ENCODE results near the gene KCNIP3. TPM values are rescaled to one million over a fixed set of nuclear protein-coding genes. Genes with fewer than 3 reads are reported as not detected.
A peak's percentile ranks its signal among the peaks of the same experiment; 100 is the strongest.

The KCNIP3 gene
- total and polyA plus RNA-seq, 9 of the 15 experiments (the other 6 are each of a cell fraction or from before 2014, with no cell fraction given), result 0.04 TPM; not detected in 8

GRCh38 chr2:95314964-95315611 is 17.9 kb downstream of the KCNIP3 start (continued):
- TF ChIP-seq REST (IDR thresholded peaks at IDR 0.05; ENCODE audit: borderline replicate concordance), result peak; percentile 25; the same call in 1 of the 2 replicates
- no peak for TF ChIP-seq REST (CRISPR knock-in tag; IDR thresholded peaks at IDR 0.05; ENCODE audit: low read depth)
- no peak for TF ChIP-seq ELK1 (CRISPR knock-in tag; IDR thresholded peaks at IDR 0.05)
- no peak for TF ChIP-seq E2F5 (CRISPR knock-in tag; IDR thresholded peaks at IDR 0.05)
- peak; percentile 55 for TF ChIP-seq SMC3 (conservative IDR thresholded peaks at IDR 0.05; ENCODE audit: insufficient read depth, low read depth, low read length)
- TF ChIP-seq CTCFL (IDR thresholded peaks at IDR 0.05; ENCODE audit: borderline replicate concordance, insufficient read depth, low read depth, low read length, poor library complexity, severe bottlenecking), result peak; percentile 7
- TF ChIP-seq GABPB1 (CRISPR knock-in tag; IDR thresholded peaks at IDR 0.05), result no peak
- no peak for TF ChIP-seq CCAR2 (IDR thresholded peaks at IDR 0.05; ENCODE audit: low read depth, low read length)

Data from K562 (cell line).